Cardiac muscle cell (in vitro differentiated cells and primary cell): Measurements from ENCODE around the gene TMEM150A. TPM values are rescaled to one million over a fixed set of nuclear protein-coding genes. Genes with fewer than 3 reads are reported as not detected.
A peak's percentile ranks its signal among the peaks of the same experiment; 100 is the strongest.
"Not testable (repeated sequence)": the region's sequence is repeated elsewhere in the genome, so short reads cannot be mapped to it uniquely, and the experiment has no call there.

Experiments used
- DNase-seq, 2 donors: peaks; one replicate each; pipeline versions ENCODE4 v3.0.0 to v3.0.0-alpha.2; 2010 to 2017; ENCODE audit warnings: low read depth in 1 of 2, low spot score in 1 of 2
- H3K27ac ChIP-seq: fragments of 200-600 bp; sonication (generic); 2 replicates; pipeline ENCODE4 v1.5.1; 2016
- H3K27me3 ChIP-seq: fragments of 200-600 bp; sonication (generic); 2 replicates; pipeline ENCODE4 v1.6.0; 2016; ENCODE audit warnings: control low read depth
- H3K36me3 ChIP-seq: fragments of 200-600 bp; sonication (generic); 2 replicates; pipeline ENCODE4 v1.5.1; 2016; ENCODE audit warnings: control low read depth
- H3K4me1 ChIP-seq: fragments of 200-600 bp; sonication (generic); 2 replicates; pipeline ENCODE4 v1.8.1; 2017; ENCODE audit warnings: low read depth, mild to moderate bottlenecking, mixed run types
- H3K4me3 ChIP-seq: fragments of 200-600 bp; sonication (generic); 2 replicates; pipeline ENCODE4 v1.5.1; 2016; ENCODE audit warnings: mild to moderate bottlenecking
- H3K9me3 ChIP-seq: fragments of 200-600 bp; sonication (generic); 2 replicates; pipeline ENCODE4 v1.5.1; 2017; ENCODE audit warnings: low read depth, mild to moderate bottlenecking, control low read depth
- CTCF ChIP-seq: IDR thresholded peaks from 2 replicates; pipeline ENCODE4 v1.5.1; 2012; ENCODE audit warnings: low read depth, mild to moderate bottlenecking, low read length
- polyA plus RNA-seq: library from polyadenylated mRNA; unstranded; fragments of >200 nt; fragmentation: Nextera tagmentation; extraction: Ambion mirVana; gene quantifications from 2 replicates; pipeline ENCODE4 v1.2.1, GENCODE V29; 2016
- total RNA-seq: library from RNA; depleted of rRNA; stranded (reverse); fragments of >200 nt; gene quantifications from 2 replicates; pipeline ENCODE4 v1.2.3, GENCODE V29; 2016

The TMEM150A gene
- total and polyA plus RNA-seq, 2 experiments from 2014 or later: 14.2 to 34.0 TPM

GRCh38 chr2:85611217-85611704, 8.8 kb upstream of the TMEM150A start:
- Histone ChIP-seq H3K4me1 (peaks cover 3% of the 10 kb centered on the region), H3K27ac (peak overlapping the region; percentile 74), H3K9me3 (no peaks in the 10 kb centered on the region), H3K36me3 (peaks cover 5% of the 10 kb centered on the region), H3K27me3 (no peaks in the 10 kb centered on the region), H3K4me3 (peak overlapping the region; percentile 90)
- TF ChIP-seq CTCF: no peak
- no peak for DNase-seq

GRCh38 chr2:85607268-85608215, 5.0 kb upstream of the TMEM150A start:
- no peak for DNase-seq
- Histone ChIP-seq H3K9me3 (no peaks in the 10 kb centered on the region), H3K4me3 (no peak overlapping the region), H3K36me3 (peaks cover 5% of the 10 kb centered on the region), H3K27ac (peak overlapping the region; percentile 83), H3K27me3 (no peaks in the 10 kb centered on the region), H3K4me1 (peaks cover 7% of the 10 kb centered on the region)
- TF ChIP-seq CTCF: no peak

- no peaks in the 10 kb centered on the region for H3K27me3 ChIP-seq
- TF ChIP-seq CTCF: no peak
- no peak overlapping the region for H3K4me3 ChIP-seq
- peaks cover 6% of the 10 kb centered on the region for H3K4me1 ChIP-seq
- no peak for DNase-seq
- H3K9me3 ChIP-seq: no peaks in the 10 kb centered on the region
- peaks cover 5% of the 10 kb centered on the region for H3K36me3 ChIP-seq
- H3K27ac ChIP-seq: no peak overlapping the region
These were observed 3.6 kb upstream of the TMEM150A start for GRCh38 chr2:85606116-85606455.

GRCh38 chr2:85605406-85606115, 3.1 kb upstream of the TMEM150A start:
- H3K36me3 ChIP-seq: peaks cover 5% of the 10 kb centered on the region
- H3K4me3 ChIP-seq: no peak overlapping the region
- DNase-seq: peak in 1 of 2 donors; percentile 94
- no peak for TF ChIP-seq CTCF
- peaks cover 4% of the 10 kb centered on the region for H3K4me1 ChIP-seq
- peak overlapping the region; percentile 47 for H3K27ac ChIP-seq
- H3K27me3 ChIP-seq: no peaks in the 10 kb centered on the region
- no peaks in the 10 kb centered on the region for H3K9me3 ChIP-seq

DNA sequence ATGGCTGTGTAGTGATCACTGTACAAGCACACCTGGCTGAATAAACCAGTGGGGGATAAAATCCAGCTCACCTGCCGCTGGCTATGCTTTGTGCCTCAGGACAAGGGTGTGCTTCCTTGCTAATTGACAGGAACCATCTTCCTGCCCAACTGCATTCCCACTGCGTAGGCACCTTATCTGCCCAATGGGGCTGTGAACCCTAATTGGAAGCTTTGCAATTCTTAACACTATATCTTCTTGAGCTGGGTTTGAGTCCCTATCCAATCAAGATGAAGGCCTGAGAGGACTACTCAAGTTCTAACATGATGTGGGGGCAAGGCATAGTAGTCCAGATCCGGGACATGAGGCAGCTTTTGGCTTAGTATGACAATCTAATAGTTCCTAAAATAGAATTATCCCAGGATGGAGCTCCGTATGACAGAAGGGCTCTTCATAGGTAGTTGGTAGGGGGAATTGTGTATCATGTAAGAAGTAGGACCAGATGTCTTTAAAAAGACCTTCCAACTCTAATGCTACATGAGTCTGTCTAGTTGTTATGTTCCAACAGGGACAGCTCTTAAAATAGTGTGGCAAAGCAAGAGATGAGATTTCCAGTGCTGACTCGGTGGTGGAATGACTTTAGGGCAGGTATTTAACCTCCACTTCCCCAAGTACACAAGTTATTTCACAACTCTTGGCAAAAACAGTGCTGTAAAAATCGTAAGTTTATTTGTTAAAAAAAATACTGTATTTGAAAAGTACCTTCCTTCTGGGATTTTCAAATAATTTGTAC, 2.3 kb upstream of the TMEM150A start:
- Histone ChIP-seq H3K27ac (peak overlapping the region; percentile 47), H3K4me3 (no peak overlapping the region), H3K36me3 (peaks cover 5% of the 10 kb centered on the region), H3K9me3 (no peaks in the 10 kb centered on the region), H3K4me1 (peaks cover 4% of the 10 kb centered on the region), H3K27me3 (no peaks in the 10 kb centered on the region)
- DNase-seq: peak in 1 of 2 donors; percentile 20
- no peak for TF ChIP-seq CTCF

DNA sequence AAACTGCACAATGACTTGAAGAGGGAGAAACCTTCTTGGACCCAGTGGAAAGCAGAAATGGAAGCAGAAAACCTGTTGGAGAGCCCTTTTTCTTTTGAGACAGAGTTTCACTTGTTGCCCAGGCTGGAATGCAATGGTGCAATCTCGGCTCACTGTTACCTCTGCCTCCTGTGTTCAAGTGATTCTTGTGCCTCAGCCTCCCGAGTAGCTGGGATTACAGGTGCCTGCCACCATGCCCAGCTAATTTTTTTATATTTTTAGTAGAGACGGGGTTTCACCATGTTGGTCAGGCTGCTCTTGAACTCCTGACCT, 1.6 kb upstream of the TMEM150A start:
- not testable (repeated sequence) for H3K27ac ChIP-seq, H3K27me3 ChIP-seq, H3K4me1 ChIP-seq, DNase-seq, H3K4me3 ChIP-seq, H3K36me3 ChIP-seq, H3K9me3 ChIP-seq
